GM06990 (cell line): ENCODE data around the gene LY6G6D.
A peak's percentile ranks its signal among the peaks of the same experiment; 100 is the strongest.

Source experiments
- DNase-seq: peaks from one replicate; pipeline ENCODE4 v3.0.0-alpha.2; 2011; ENCODE audit not compliant: insufficient read length; ENCODE audit errors: extremely low read depth
- H3K27me3 ChIP-seq: replicated peaks from 2 replicates; pipeline ENCODE4 v1.6.0; 2011; ENCODE audit warnings: low read length; ENCODE audit not compliant: control insufficient read depth, insufficient read depth
- H3K36me3 ChIP-seq: 2 replicates; pipeline ENCODE4 v1.5.1; 2011; ENCODE audit warnings: low read length; ENCODE audit not compliant: control insufficient read depth, insufficient read depth
- H3K4me3 ChIP-seq: replicated peaks from 2 replicates; pipeline ENCODE4 v1.5.1; 2011; ENCODE audit warnings: low read depth, mild to moderate bottlenecking, control low read depth, low read length
- CTCF ChIP-seq: IDR thresholded peaks from 2 replicates; pipeline ENCODE4 v1.5.1; 2011; ENCODE audit warnings: low read length, control low read depth, mild to moderate bottlenecking, inconsistent platforms; ENCODE audit not compliant: insufficient read depth, poor library complexity, severe bottlenecking

The LY6G6D gene

GRCh38 chr6:31715022-31715958 lies at the start of gene LY6G6D:
LY6G6D (plus strand) TSS chr6:31715348; CDS start chr6:31715356, 8 bp downstream.
- Histone ChIP-seq H3K27me3 (no peaks in the 10 kb centered on the region; the same call in 1 of the 2 replicates), H3K4me3 (no peak within 1 kb of the TSS), H3K36me3 (no peaks in the 10 kb centered on the region)
- no peak for TF ChIP-seq CTCF
- no peak for DNase-seq

GRCh38 chr6:31665501-31666336 lies 49.4 kb upstream of the LY6G6D start, which contains the start of gene CSNK2B:
CSNK2B (plus strand) TSS chr6:31666080; CDS start chr6:31666832, 752 bp downstream.
- Histone ChIP-seq H3K36me3 (peaks cover 24% of the 10 kb centered on the region), H3K4me3 (peak within 1 kb of the TSS; percentile 98), H3K27me3 (no peaks in the 10 kb centered on the region)
- no peak for TF ChIP-seq CTCF
- peak; percentile 96 for DNase-seq

- Histone ChIP-seq H3K4me3 (peak overlapping the region; percentile 98), H3K36me3 (peaks cover 29% of the 10 kb centered on the region), H3K27me3 (no peaks in the 10 kb centered on the region)
- DNase-seq = no peak
- TF ChIP-seq CTCF = no peak
Observed at GRCh38 chr6:31666337-31666965, 48.7 kb upstream of the LY6G6D start.

GRCh38 chr6:31669676-31670075 lies 45.5 kb upstream of the LY6G6D start, which contains the start of gene LY6G5B:
LY6G5B (plus strand) TSS chr6:31669976; CDS start chr6:31670951, 975 bp downstream.
- H3K36me3 ChIP-seq = peaks cover 32% of the 10 kb centered on the region
- TF ChIP-seq CTCF = no peak

GRCh38 chr6:31676322-31676903 lies 38.7 kb upstream of the LY6G6D start:
- peaks cover 7% of the 10 kb centered on the region for H3K36me3 ChIP-seq
- TF ChIP-seq CTCF = no peak
- no peak for DNase-seq

More at GRCh38 chr6:31669676-31670075, 45.5 kb upstream of the LY6G6D start, which contains the start of gene LY6G5B:
- no peak for DNase-seq
- no peaks in the 10 kb centered on the region for H3K27me3 ChIP-seq
- H3K4me3 ChIP-seq = no peak within 1 kb of the TSS

More at GRCh38 chr6:31676322-31676903, 38.7 kb upstream of the LY6G6D start:
- Histone ChIP-seq H3K4me3 (no peak overlapping the region), H3K27me3 (no peaks in the 10 kb centered on the region)
